Upper lobe of right lung (tissue), 1 donor: ENCODE results near the gene NCKAP1. TPM values are rescaled to one million over a fixed set of nuclear protein-coding genes. Genes with fewer than 3 reads are reported as not detected.
"Not testable (repeated sequence)": the region's sequence is repeated elsewhere in the genome, so short reads cannot be mapped to it uniquely, and the experiment has no call there.

Source experiments
- ATAC-seq: fragments of 200-7000 bp; cut with Tn5 transposase; one replicate; pipeline ENCODE4 v1.9.1; 2020; ENCODE audit warnings: mild to moderate bottlenecking, moderate library complexity
- DNase-seq: peaks from one replicate; pipeline ENCODE4 v3.0.0-alpha.2; 2020
- H3K27ac ChIP-seq: fragments of 200-600 bp; one replicate; pipeline ENCODE4 v1.8.0; 2022
- H3K27me3 ChIP-seq: fragments of 200-600 bp; one replicate; pipeline ENCODE4 v1.8.0; 2022; ENCODE audit warnings: mild to moderate bottlenecking
- H3K36me3 ChIP-seq: fragments of 200-600 bp; one replicate; pipeline ENCODE4 v1.8.0; 2022
- H3K4me1 ChIP-seq: fragments of 200-600 bp; one replicate; pipeline ENCODE4 v1.8.0; 2022
- H3K4me3 ChIP-seq: fragments of 200-600 bp; one replicate; pipeline ENCODE4 v1.8.0; 2022; ENCODE audit warnings: mild to moderate bottlenecking
- H3K9me3 ChIP-seq: fragments of 200-600 bp; one replicate; pipeline ENCODE4 v1.8.0; 2022
- intact Hi-C: fragments of 100-400 bp; cut with DNase I; formaldehyde crosslinking; loops from one replicate; pipeline ENCODE4 v1.11.0; 2022
- total RNA-seq: library from RNA; stranded (reverse); fragmentation: NEBNext Ultra II Directional; extraction: Animal tissue kit (Norgen Biotek cat#: 25700); gene quantifications from one replicate; pipeline ENCODE4 v1.2.1, GENCODE V29; 2021
- TF ChIP-seq, protein P1 (sequence below): fragments of 200-600 bp; IDR thresholded peaks from one replicate; pipeline ENCODE4 v1.8.0; 2022; ENCODE audit warnings: antibody characterized with exemption
- donor health status: DM: no; HTN: yes; CAD: no; lungs with severe emphysema.

Gene NCKAP1
- total RNA-seq, 1 donor from 2014 or later = 117 TPM

DNA sequence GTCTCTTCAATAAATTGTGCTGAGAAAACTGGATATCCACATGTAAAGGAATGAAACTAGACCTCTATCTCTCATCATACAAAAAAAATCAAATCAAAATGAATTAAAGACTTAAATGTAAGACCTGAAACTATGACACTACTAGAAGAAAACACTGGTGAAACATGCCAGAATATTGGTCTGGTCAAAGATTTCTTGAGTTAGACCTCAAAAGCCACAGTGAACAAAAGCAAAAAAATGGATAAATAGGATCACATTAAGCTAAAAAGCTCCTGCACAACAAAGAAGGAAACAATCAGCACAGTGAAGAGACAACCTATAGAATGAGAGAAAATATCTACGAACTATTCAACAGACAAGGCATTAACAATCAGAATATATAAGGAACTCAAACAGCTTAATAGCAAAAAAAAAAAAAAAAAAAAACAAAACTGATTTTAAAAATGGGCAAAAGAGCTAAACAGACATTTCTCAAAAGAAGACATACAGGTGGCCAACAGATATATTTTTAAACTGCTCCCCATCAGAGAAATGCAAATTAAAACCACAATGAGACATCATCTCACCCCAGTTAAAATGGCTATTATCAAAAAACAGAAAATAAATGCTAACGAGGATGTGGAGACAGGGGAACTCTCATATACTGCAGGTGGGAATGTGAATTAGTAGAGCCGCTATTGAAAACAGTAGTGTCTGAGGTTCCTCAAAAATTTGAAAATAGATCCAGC is 66.3 kb downstream of the NCKAP1 start:
- DNase-seq (no peak), ATAC-seq (no peak)
- intact Hi-C loops = no loop called here
- Histone ChIP-seq H3K27me3 (no peaks in the 10 kb centered on the region), H3K36me3 (peaks cover 21% of the 10 kb centered on the region), H3K27ac (no peak overlapping the region), H3K9me3 (no peaks in the 10 kb centered on the region), H3K4me3 (no peak overlapping the region), H3K4me1 (no peaks in the 10 kb centered on the region)
- TF ChIP-seq, protein P1, sequence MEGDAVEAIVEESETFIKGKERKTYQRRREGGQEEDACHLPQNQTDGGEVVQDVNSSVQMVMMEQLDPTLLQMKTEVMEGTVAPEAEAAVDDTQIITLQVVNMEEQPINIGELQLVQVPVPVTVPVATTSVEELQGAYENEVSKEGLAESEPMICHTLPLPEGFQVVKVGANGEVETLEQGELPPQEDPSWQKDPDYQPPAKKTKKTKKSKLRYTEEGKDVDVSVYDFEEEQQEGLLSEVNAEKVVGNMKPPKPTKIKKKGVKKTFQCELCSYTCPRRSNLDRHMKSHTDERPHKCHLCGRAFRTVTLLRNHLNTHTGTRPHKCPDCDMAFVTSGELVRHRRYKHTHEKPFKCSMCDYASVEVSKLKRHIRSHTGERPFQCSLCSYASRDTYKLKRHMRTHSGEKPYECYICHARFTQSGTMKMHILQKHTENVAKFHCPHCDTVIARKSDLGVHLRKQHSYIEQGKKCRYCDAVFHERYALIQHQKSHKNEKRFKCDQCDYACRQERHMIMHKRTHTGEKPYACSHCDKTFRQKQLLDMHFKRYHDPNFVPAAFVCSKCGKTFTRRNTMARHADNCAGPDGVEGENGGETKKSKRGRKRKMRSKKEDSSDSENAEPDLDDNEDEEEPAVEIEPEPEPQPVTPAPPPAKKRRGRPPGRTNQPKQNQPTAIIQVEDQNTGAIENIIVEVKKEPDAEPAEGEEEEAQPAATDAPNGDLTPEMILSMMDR = no peak

DNA sequence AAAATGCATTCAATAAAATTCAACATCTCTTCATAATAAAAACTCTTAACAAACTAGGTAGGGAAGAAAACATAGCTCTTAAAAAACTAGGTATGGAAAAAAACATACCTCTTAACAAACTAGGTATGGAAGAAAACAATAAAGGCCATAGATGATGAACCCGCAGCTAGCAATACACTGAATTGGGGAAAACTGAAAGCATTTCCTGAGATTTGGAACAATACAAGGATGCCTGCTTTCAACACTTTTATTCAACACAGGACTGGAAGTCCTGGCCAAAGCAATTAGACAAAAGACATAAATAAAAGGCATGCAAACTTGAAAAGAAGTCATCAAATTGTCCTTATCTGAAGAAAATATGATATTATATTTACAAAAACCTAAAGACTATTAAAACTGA is 67.8 kb downstream of the NCKAP1 start:
- Histone ChIP-seq H3K9me3 (no peaks in the 10 kb centered on the region), H3K36me3 (peaks cover 13% of the 10 kb centered on the region), H3K27ac (no peak overlapping the region), H3K27me3 (no peaks in the 10 kb centered on the region), H3K4me1 (no peaks in the 10 kb centered on the region), H3K4me3 (no peak overlapping the region)
- ATAC-seq (no peak), DNase-seq (no peak)
- TF ChIP-seq, protein P1 = no peak
- intact Hi-C loops = no loop called here

DNA sequence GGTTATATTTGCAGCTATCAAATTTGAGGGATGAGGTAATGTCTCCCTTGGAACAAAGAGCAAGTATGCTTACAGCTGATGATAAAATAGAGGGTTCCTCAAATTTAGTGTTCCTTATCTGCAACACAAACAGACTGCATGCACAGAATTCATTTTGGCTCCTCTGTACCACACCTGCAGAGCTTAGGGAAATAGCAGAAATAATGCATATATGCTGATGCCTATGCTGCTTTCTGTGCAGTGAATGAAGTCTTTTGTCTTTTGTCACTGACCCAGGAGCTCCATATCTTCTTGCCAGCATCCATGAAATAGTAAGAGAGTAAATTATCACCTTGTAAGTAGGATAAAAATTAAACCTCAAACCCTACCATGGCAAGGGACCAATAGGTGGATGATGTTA is 69.8 kb downstream of the NCKAP1 start:
- peaks cover 24% of the 10 kb centered on the region for H3K36me3 ChIP-seq
- no peaks in the 10 kb centered on the region for H3K9me3 ChIP-seq
- TF ChIP-seq, protein P1 = no peak
- no peak overlapping the region for H3K4me3 ChIP-seq
- DNase-seq (no peak), ATAC-seq (no peak)
- intact Hi-C loops = no loop called here
- H3K27me3 ChIP-seq = no peaks in the 10 kb centered on the region
- H3K27ac ChIP-seq = no peak overlapping the region
- H3K4me1 ChIP-seq = no peaks in the 10 kb centered on the region

DNA sequence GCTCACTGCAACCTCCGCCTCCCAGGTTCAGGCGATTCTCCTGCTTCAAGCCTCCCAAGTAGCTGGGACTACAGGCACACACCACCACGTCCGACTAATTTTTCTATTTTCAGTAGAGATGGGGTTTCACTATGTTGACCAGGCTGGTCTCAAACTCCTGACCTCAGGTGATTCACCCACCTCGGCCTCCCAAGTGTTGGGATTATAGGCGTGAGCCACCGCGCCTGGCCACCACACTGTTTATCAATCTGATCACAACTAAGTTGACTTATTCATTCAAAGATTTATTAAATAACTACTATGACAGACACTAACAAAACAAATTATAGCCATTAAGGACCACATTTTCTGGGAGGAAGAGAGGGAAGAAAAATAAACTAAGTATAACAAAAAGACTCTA is 71.9 kb downstream of the NCKAP1 start:
- peaks cover 34% of the 10 kb centered on the region for H3K36me3 ChIP-seq
- H3K4me3 ChIP-seq, DNase-seq, intact Hi-C loops, H3K27me3 ChIP-seq, H3K4me1 ChIP-seq, H3K27ac ChIP-seq, ATAC-seq, H3K9me3 ChIP-seq: not testable (repeated sequence)

DNA sequence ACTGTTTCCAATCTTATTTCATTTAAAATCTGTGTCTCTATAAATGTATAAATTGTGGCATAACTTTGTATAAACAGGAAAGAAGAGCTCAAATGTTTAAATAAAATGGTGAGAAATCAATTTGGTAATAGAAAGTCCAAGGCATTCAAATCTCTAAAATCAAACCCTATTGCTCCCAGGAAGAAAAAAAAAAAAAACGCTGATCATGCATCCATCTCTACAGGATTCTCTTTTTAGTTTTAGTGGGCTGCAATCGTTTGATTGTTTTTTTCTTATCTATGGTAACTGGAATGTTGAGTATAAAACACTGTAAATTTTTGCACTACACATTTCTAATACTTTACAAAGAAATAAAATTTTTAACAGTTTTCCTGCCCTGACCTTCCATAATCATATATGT is 75.6 kb downstream of the NCKAP1 start:
- no peaks in the 10 kb centered on the region for H3K27me3 ChIP-seq
- TF ChIP-seq, protein P1 = no peak
- DNase-seq = no peak
- no peak overlapping the region for H3K4me3 ChIP-seq
- H3K9me3 ChIP-seq = no peaks in the 10 kb centered on the region
- H3K27ac ChIP-seq = no peak overlapping the region
- no peaks in the 10 kb centered on the region for H3K4me1 ChIP-seq
- ATAC-seq = no peak
- H3K36me3 ChIP-seq = peaks cover 26% of the 10 kb centered on the region
- intact Hi-C loops = no loop called here

DNA sequence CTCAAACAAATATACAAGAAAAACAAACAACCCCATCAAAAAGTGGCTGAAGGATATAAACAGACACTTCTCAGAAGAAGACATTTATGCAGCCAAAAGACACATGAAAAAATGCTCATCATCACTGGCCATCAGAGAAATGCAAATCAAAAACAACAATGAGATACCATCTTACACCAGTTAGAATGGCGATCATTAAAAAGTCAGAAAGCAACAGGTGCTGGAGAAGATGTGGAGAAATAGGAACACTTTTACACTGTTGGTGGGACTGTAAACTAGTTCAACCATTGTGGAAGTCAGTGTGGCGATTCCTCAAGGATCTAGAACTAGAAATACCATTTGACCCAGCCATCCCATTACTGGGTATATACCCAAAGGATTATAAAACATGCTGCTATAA is 77.4 kb downstream of the NCKAP1 start:
- H3K4me1 ChIP-seq, H3K4me3 ChIP-seq, ATAC-seq, intact Hi-C loops, H3K27me3 ChIP-seq, DNase-seq, H3K9me3 ChIP-seq, H3K27ac ChIP-seq: not testable (repeated sequence)
- H3K36me3 ChIP-seq = peaks cover 42% of the 10 kb centered on the region

DNA sequence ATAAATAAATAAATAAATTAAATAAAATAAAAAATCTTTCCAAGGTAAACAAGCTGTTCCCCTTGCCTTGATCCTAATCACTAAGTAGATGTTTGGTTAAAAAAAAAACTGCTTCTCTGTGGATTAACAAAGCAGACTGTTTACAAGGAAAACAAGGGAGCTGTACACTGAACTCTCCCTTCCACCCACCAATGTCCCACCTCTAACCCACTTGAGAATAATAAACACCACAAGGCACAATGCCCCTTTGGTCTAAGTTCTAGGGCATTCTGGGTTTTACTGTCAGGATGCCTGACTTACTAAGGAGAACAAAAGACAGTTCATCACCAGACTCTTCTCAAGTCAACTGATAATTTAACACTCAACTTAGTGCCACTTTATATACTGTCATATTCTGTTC is 83.5 kb downstream of the NCKAP1 start:
- DNase-seq = no peak
- TF ChIP-seq, protein P1 = no peak
- H3K36me3 ChIP-seq = peaks cover 56% of the 10 kb centered on the region
- intact Hi-C loops = no loop called here
- H3K27me3 ChIP-seq = no peaks in the 10 kb centered on the region
- H3K4me1 ChIP-seq = no peaks in the 10 kb centered on the region
- no peak for ATAC-seq
- H3K4me3 ChIP-seq = no peak overlapping the region
- H3K27ac ChIP-seq = no peak overlapping the region
- H3K9me3 ChIP-seq = no peaks in the 10 kb centered on the region
